GM19397 (cell line): ENCODE results near the gene NUBPL.
"Not testable (repeated sequence)": the region's sequence is repeated elsewhere in the genome, so short reads cannot be mapped to it uniquely, and the experiment has no call there.

Source experiments
- ATAC-seq: cut with Tn5 transposase; IDR thresholded peaks from one replicate; pipeline ENCODE4 v1.9.1; 2021; ENCODE audit warnings: mild to moderate bottlenecking, moderate library complexity; ENCODE audit not compliant: unreplicated experiment

Gene NUBPL

DNA sequence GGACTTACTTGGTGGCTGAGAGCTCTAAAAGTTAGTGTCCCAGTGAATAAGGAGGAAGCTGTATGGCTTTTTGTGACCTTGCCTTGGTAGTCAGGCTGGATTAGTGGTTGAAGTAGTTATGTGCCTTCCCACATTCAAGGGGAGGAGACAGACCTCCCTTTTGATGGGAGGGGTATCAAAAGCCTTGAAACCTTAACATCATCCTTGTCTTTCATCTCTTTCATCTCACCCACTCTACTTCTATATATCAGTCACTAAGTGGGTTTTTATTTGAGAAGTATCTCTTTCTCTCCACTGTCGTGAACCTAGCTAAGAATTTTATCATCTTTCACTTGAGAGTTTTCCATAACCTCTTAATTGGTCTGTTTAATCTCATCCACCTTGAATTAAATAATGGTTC lies 15.7 kb downstream of the NUBPL start:
- ATAC-seq = no peak

DNA sequence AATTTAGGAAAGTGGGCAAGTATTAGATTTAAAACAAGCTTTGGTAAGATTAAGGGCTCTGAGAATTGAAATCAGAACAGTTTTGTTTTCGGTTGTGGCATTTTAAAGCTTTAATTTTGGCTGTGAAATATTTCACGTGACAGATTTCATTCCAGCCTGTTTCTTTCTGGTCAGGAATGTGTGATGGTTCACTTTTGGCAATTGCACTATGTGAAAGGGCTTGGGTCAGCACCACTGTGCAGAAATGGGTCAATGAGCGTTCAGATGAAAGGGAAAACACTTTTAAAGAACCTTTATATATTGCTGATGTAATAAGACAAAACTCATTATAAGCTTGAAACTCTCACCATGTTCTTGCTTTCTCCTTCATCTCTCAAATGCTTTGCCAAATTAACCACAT lies 17.1 kb downstream of the NUBPL start:
- no peak for ATAC-seq

GRCh38 chr14:31578792-31579501 lies 17.7 kb downstream of the NUBPL start:
- ATAC-seq = no peak

- ATAC-seq = no peak
Observed at GRCh38 chr14:31580234-31580633, 19.0 kb downstream of the NUBPL start.

DNA sequence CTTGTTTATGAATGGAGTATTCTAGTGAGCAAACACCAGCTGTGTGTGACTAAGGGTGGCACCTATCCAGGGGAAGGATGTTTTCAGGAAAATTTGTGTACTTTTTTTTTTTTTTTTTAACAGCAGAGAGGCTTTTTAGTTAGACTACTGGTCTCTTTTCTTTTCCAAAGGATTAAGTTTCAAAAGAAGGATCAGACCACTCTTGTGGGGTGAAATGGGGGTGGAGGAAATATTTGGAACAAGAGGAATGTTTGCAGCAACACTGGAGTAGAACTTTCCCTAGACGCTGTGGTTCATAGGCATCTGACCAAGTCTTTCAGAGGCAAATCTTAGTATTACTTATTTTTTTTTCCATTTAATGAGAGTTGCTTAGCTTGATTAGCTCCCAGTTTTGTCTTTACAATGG lies 21.1 kb downstream of the NUBPL start:
- ATAC-seq = no peak

DNA sequence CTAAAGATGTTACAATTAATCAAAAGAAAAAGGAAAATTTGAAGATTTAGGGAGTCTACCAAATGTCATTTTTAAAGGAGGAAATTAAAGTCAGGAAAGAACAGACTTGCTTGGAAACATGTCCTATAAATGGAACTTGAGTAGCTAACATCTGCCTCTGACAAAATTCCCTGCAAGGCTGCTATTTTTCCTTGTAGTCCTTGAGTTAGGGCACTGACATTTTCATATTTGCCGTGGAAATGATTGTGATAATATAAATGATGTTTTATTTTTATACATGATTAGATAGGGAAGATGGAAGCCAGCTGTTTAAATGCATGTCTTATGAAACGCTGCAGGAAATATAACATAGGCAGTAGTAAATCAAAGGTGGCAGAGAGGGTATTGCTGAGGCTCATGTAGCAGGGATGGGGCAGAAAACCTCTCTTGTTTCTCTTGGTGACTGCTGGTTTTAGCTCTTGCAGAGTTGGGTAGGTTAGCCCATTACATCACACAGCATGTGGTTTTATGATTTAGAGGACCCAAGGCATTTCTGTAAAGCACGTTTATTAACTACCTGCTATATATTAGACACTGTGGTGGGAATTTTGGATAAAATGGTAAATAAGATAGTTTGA lies 21.7 kb downstream of the NUBPL start:
- ATAC-seq = no peak

GRCh38 chr14:31590206-31590605 lies 29.0 kb downstream of the NUBPL start:
- no peak for ATAC-seq

DNA sequence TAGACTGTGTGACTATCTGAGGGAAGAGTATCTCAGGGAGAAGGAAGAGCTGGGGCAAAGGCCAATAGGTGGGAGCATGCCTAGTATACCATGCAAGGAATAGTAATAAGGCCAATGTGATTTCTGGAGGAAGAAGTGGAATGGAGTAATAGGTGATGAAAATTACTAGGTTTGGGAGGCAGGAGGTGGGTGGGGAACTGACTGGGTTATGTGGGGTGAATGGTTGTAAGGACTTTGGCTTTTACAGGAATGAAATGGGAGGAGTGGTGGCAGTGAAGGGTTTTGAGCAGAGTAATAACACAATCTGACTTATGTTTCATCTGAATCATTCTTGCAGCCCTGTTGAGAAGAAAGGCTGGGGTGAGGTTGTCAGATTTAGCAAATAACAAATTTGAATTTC lies 30.9 kb downstream of the NUBPL start:
- ATAC-seq = no peak

- ATAC-seq = no peak
Observed at GRCh38 chr14:31592631-31593030, 31.4 kb downstream of the NUBPL start.

DNA sequence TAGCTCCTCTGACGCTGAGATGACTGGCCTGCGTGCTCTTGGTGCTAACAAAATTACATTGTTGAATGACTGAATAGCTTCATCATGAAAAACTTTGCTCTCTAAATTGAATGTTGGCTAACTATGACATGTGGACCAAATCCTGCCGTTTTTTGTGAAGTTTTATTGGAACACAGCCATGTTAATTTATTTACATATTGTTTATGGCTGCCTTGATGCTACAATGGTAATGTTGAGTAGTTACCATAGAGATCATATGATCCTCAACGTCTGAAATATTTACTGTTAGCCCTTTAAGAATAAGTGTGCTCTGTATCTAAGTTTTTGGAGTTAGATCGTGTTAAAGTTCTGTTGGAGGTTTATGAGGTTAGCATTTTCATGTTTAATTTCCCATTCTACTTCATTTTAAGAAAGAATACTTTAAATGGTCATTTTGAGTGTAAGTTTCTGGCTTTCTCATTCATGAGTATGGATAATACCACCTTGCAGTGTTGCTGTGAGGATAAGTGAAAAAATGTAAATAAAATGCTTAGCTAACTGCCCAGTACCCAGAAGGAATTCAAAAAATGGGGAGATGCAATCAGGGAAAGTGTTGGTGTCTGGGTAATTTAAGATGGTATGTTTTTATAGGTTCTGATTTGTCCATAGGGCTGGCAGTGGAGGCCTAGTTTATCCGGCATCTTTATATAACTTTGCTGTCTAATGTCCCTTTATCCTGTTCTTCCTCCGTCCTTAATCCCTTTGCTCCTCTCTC lies 35.3 kb downstream of the NUBPL start:
- ATAC-seq = no peak

- no peak for ATAC-seq
Observed at GRCh38 chr14:31605702-31606101, 44.5 kb downstream of the NUBPL start.

DNA sequence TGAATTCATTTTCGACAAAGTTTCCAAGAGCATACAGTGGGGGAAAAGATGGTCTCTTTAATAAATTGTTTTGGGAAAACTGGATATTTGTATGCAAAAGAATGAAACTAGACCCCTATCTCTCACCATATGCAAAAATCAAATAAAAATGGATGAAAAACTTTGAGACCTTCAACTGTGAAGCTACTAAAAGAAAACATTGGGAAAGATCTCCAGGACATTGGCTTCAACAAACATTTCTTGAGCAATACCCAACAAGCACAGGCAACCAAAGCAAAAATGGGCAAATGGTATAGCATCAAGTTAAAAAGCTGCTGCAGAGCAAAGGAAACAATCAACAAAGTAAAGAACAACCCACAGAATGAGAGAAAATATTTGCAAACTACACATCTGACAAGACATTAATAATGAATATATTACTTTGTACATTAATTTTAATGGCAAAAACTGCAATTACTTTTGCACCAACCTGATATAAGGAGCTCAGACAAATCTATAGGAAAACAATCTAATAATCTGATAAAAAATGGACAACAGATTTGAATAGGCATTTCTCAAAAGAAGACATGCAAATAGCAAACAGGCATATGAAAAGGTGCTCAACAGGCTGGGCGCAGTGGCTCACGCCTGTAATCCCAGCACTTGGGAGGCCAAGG lies 50.7 kb downstream of the NUBPL start:
- ATAC-seq = no peak

- ATAC-seq = no peak
Observed at GRCh38 chr14:31613188-31613587, 52.0 kb downstream of the NUBPL start.

GRCh38 chr14:31618884-31619283 lies 57.7 kb downstream of the NUBPL start:
- ATAC-seq = not testable (repeated sequence)

DNA sequence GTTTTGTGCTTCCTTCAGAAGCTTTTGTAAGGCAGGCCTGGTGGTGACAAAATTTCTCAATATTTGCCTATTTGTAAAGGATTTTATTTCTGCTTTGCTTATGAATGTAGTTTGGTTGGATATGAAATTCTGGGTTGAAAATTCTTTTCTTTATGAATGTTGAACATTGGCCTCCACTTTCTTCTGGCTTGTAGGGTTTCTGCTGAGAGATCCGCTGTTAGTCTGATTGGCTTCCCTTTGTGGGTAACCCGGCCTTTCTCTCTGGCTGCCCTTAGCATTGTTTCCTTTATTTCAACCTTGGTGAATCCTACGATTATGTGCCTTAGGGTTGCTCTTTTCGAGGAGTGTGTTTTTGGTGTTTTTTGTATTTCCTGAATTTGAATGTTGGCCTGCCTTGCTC lies 58.2 kb downstream of the NUBPL start:
- ATAC-seq = no peak

GRCh38 chr14:31620898-31621297 lies 59.7 kb downstream of the NUBPL start:
- ATAC-seq = not testable (repeated sequence)

DNA sequence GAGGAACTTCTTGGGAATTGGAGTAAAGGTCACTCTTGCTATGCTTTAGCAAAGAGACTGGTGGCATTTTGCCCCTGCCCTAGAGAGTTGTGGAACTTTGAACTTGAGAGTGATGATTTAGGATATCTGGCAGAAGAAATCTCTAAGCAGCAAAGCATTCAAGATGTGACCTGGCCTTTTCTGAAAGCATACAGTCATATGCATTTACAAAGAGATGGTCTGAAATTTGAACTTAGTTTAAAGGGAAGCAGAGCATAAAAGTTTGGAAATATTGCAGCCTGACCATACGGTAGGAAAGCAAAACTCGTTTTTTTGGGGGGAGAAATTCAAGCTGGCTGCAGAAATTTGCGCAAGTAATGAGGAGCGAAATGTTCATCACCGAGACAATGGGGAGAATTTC lies 60.9 kb downstream of the NUBPL start:
- no peak for ATAC-seq

GRCh38 chr14:31652900-31653299 lies 91.7 kb downstream of the NUBPL start:
- not testable (repeated sequence) for ATAC-seq

- ATAC-seq = no peak
Observed at GRCh38 chr14:31657917-31658316, 96.7 kb downstream of the NUBPL start.

DNA sequence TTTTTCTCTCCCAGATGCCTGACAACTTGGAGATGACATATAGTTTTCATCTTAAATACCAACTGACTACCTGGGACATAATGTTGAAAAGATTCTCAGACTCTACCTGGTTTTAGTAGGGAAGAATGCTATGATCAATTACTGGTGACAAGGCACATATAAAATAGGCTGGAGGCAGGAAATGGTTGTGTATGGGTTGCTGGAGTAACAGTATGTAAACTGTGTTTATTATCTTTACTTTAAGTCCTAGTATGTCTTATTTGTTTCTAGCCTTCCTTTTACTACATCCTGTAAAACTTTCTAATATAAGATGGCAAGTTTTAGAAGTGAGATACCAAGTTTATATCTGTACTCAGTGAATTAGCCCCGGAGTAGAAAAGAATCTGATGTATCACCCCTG lies 98.1 kb downstream of the NUBPL start:
- no peak for ATAC-seq

- ATAC-seq = no peak
Observed at GRCh38 chr14:31660191-31660590, 99.0 kb downstream of the NUBPL start.

GRCh38 chr14:31660728-31661127 lies 99.5 kb downstream of the NUBPL start:
- ATAC-seq = no peak
